NCI-H1694 treated with DMSO at 0.1 percent for 48 hours (cell line): Measurements from ENCODE around the gene EGR2.
"Not testable (repeated sequence)": the region's sequence is repeated elsewhere in the genome, so short reads cannot be mapped to it uniquely, and the experiment has no call there.

ENCODE experiments used
- DNase-seq: peaks from one replicate; lab custom pipeline; 2025; lab: John Stamatoyannopoulos, UW

EGR2 gene

DNA sequence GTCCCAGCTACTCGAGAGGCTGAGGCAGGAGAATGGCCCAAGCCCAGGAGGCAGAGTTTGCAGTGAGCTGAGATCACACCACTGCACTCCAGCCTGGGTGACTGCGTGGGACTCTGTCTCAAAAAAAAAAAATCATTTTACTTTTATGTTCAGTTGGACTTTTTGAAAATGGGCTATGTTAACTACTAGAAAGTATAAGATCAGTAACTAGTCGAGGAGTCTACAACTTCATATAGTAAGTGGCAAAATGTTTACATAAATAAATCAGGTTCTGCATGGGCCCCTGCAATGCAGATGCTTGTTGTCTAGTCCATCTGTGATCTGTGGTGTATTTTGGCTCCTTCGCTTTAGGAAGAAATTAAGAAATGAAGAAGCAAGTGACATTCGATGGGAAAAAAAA lies 23.9 kb downstream of the EGR2 start:
- DNase-seq, result no peak

DNA sequence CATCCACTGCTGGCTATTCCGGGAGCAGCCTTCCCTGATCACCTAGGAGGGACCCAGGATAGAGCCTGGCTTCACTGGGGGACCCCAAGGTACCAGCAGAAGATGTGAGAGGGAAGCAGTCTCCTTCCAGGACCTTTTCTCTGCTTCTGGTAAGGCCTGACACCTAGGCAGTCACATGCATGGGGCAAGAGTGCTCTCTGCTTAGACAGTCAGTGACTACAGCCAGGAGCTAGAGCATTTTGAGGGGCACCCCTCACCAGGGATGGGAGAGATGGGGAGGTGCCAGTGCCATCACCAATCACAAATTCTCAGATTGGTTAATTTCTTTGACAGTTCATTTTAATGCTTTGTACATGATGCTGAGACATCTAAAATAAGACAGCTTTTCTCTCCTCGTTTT lies 25.6 kb downstream of the EGR2 start:
- no peak for DNase-seq

DNA sequence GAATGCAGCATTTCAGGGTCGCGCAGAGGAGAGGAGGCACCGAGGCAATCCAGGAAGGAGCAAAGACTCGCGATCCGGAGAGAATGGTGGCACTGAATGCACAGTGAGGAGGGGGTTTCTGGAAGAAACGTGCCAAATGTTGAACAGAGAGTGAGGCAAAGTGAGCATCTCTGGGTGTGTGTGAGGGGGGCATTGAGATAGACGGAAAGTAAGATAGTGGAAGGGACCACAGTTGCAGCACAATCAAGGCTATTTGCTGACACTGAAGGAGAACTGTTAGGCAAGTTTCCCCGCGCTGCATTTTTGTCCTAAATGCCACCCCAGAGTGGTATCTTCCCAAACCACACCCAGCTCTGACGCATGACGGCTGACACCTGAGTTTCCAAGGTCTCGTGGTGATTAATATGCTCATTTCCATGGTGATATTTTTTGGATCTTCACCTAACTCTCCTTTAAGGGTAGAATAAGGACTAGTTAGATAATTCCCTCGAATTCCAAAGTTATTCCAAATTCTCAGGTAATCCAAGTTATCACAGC lies 26.1 kb downstream of the EGR2 start:
- no peak for DNase-seq

DNA sequence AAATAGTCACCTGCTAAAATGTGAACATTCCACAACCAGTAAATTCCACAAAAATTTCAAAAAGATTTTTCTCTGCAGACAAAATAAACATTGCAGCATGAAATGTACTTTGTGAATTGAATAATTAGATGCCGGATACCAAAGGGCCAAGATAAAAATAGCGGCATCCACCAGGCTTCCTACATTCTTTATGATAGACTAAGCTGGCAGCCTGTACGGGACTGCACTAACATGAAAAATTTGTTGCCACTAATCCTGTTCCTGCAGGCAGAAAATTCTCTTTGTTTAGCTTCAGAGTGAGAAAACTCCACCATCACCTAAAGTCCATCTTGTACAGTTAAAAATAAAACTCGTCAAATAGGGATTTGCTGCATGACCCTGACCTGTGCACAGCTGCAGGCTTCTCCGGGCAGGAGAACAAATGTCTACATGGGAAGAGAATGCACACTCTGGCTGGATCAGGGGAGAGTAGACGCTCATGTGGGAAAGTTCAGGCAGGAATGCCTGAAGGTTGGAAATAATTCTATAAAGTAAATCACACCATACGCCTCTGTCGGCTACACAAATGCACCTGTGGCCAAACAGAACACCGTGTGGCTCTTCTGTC lies 27.2 kb downstream of the EGR2 start:
- DNase-seq, result no peak

DNA sequence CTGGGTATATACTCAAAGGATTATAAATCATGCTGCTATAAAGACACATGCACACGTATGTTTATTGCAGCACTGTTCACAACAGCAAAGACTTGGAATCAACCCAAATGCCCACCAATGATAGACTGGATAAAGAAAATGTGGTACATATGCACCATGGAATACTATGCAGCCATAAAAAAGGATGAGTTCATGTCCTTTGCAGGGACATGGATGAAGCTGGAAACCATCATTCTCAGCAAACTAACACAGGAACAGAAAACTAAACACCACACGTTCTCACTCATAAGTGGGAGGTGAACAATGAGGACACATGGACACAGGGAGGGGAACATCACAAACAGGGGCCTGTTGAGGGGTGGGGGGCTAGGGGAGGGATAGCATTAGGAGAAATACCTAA lies 27.9 kb downstream of the EGR2 start:
- DNase-seq, result not testable (repeated sequence)

GRCh38 chr10:62784537-62784936 lies 31.6 kb downstream of the EGR2 start:
- not testable (repeated sequence) for DNase-seq

- no peak for DNase-seq
Observed at GRCh38 chr10:62779487-62780248, 36.5 kb downstream of the EGR2 start.

DNA sequence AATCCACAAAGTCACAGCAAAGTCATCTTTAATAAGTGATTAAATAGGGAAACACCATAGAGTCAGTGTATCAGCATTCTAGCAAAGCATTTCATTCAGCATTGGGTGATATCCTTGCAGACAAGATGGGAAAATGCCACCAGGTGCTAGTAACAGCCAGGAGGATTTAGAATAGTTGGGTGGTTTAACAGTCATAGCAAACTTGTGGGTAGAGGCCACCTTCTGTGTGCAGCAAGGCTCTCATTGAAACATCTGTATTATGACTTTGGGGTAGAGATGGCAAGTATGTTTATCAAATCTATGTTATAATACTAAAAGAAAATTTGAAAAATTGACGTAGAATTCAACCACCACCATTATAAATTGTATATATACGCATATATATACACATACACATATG lies 38.0 kb downstream of the EGR2 start:
- no peak for DNase-seq

- no peak for DNase-seq
Observed at GRCh38 chr10:62772186-62772974, 43.8 kb downstream of the EGR2 start.

DNA sequence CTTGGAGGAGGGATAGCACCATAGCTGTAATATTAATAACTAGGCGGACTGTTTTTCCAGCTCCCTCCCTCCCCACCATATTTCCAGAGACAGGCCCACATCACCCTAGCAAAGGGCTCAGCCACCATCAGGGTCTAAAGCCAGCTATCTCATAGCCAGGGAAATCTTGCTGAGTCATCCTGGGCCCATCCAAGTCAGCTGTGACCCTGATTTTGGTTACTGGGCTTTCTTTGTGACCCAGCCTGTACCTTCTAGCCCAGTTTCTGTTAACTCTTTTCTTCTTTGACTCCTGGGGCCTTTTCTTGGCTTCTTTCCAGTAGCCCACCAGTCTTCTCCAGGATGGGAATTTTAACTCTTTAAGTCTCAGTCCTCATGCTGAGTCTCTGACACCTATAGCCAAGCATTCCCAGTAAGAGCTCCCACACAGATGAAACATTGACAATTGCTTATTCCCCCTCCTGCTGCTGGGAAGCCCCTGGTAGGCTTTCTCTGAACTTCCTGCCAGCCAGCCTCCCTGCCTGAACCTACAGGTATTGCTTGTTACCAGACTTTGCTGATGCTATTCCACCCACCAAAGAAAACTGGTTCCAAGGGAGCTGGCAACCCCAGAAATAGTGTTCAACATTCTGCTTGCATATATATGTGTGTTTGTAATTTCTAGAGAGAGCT lies 46.5 kb downstream of the EGR2 start:
- DNase-seq, result no peak

GRCh38 chr10:62766386-62766785 lies 49.8 kb downstream of the EGR2 start:
- DNase-seq, result no peak

DNA sequence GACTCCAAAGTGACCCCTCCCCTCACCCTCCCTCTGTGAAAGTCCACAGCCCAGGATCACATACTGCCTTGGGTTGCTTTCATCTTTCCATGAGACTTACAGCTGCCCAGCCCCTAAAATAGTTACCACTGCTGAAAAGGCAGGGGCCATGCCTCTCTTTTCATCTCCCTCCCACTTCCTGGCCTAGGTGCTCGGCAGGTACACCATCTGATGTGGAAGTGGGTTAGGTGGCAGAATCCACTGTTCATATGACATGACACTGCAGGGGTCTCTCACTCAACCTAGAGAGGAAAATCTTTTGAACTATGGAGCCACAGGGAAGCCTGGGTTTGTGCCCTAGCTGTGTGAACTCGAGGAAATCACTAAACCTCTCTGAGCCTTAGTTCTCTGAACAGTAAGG lies 50.4 kb downstream of the EGR2 start:
- no peak for DNase-seq

GRCh38 chr10:62764011-62764410 lies 52.2 kb downstream of the EGR2 start:
- no peak for DNase-seq

GRCh38 chr10:62763155-62763554 lies 53.0 kb downstream of the EGR2 start:
- no peak for DNase-seq
